Measurements from ENCODE around the gene GLYATL1B. TPM values are rescaled to one million over a fixed set of nuclear protein-coding genes. Genes with fewer than 3 reads are reported as not detected.

The GLYATL1B gene
- total RNA-seq = not detected in 2 replicates

GRCh38 chr11:59086007-59086406, at the start of gene GLYATL1B:
TSS of gene GLYATL1B (plus strand) at chr11:59086307. CDS start at chr11:59086307, 0 bp downstream.

GRCh38 chr11:59106363-59107336, 20.5 kb downstream of the GLYATL1B start, which contains the start of gene FAM111B:
TSS of gene FAM111B (plus strand) at chr11:59107237. CDS start at chr11:59109626, 2,389 bp downstream.

GRCh38 chr11:59142530-59143507, 56.7 kb downstream of the GLYATL1B start, which contains the start of gene FAM111A:
TSS of gene FAM111A (plus strand) at chr11:59142856. CDS start at chr11:59148873, 6,017 bp downstream.

Other genes starting within 250 kb of the GLYATL1B start
- 0.31 TPM in 1 of 2 replicates, not detected in the other for gene GLYATL2, start 241.6 kb upstream of the GLYATL1B start, total RNA-seq
- gene GLYATL1, start 146.8 kb upstream of the GLYATL1B start, total RNA-seq = not detected in 2 replicates
- gene FAM111B, start 20.9 kb downstream of the GLYATL1B start, total RNA-seq = 13.9 and 31.7 TPM in 2 replicates
- gene FAM111A, start 56.5 kb downstream of the GLYATL1B start, total RNA-seq = 48.4 and 85.1 TPM in 2 replicates
- gene DTX4, start 85.8 kb downstream of the GLYATL1B start, total RNA-seq = 0.32 and 68.3 TPM in 2 replicates
- 0.06 TPM in 1 of 2 replicates, not detected in the other for gene MPEG1, start 126.6 kb downstream of the GLYATL1B start, total RNA-seq

Data from bladder microvascular endothelial cell (primary cell).